ENCODE data around the gene TMEM178B. TPM values are rescaled to one million over a fixed set of nuclear protein-coding genes. Genes with fewer than 3 reads are reported as not detected.

Gene TMEM178B
- total RNA-seq, 1 experiment from 2014 or later, result not detected

DNA sequence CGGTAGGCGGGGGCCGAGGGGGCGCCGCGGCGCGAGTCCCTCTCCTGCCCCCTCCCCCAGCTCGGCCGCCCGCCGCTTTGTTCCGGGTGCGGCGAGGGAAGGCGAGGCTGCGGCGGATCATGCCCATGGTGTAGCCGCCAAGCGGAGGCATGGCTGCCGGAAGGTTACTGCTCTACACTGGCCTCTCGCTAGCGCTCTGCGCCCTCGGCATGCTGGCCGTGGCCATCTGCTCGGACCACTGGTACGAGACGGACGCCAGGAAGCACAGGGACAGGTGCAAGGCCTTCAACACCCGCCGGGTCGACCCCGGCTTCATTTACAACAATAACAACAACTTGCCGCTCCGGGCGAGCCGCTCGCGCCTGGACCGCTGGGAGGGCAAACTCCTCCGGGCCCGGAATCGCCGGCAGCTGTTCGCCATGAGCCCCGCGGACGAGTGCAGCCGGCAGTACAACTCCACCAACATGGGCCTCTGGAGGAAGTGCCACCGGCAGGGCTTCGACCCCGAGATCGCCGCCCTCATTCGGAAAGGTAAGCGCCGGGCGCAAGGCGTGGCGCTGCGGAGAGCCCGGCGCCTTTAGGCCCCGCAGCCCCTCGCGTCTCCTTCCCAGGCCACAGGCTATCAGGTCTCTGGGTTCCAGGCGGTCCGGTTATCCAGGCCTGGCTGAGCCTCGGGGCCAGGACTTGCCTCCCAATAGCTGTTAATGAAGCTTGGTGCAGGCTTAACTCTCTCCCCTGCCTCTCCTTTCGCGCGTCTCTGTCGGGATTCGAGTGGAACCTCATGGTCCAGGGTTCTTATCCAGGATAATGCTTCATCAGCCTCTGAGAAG, 513 bp downstream of the TMEM178B start:
- intact Hi-C loops (cut with micrococcal nuclease; ENCODE audit: unreplicated experiment), result no loop called here
- no peaks in the 10 kb centered on the region for H3K79me2 ChIP-seq (ENCODE audit: low read depth)
- ChIA-PET POLR2A (ENCODE audit: unreplicated experiment) (no interaction called here), CTCF (no interaction called here)
- no peaks in the 10 kb centered on the region for H3K36me3 ChIP-seq (ENCODE audit: low read depth)
- no peak overlapping the region for H2AFZ ChIP-seq
- DNase-seq, result no peak
- no peaks in the 10 kb centered on the region for H3K9me3 ChIP-seq (ENCODE audit: insufficient read depth, low read depth)
- H3K4me1 ChIP-seq (replicated peaks; ENCODE audit: insufficient read depth), result no peaks in the 10 kb centered on the region
- no peaks in the 10 kb centered on the region for H3F3A ChIP-seq (ENCODE audit: insufficient read depth, low read depth)
- H3K4me2 ChIP-seq, result no peak overlapping the region
- no TSS peak for BruUV-seq (replicated peaks)
- peaks cover 52% of the 10 kb centered on the region for H3K27me3 ChIP-seq (ENCODE audit: insufficient read depth, low read depth)
- no peak overlapping the region for H3K27ac ChIP-seq
- H4K20me1 ChIP-seq (ENCODE audit: insufficient read depth), result no peaks in the 10 kb centered on the region
- TF ChIP-seq EZH2 (IDR thresholded peaks at IDR 0.05; ENCODE audit: low read depth), result no peak
- TF ChIP-seq, protein P1, sequence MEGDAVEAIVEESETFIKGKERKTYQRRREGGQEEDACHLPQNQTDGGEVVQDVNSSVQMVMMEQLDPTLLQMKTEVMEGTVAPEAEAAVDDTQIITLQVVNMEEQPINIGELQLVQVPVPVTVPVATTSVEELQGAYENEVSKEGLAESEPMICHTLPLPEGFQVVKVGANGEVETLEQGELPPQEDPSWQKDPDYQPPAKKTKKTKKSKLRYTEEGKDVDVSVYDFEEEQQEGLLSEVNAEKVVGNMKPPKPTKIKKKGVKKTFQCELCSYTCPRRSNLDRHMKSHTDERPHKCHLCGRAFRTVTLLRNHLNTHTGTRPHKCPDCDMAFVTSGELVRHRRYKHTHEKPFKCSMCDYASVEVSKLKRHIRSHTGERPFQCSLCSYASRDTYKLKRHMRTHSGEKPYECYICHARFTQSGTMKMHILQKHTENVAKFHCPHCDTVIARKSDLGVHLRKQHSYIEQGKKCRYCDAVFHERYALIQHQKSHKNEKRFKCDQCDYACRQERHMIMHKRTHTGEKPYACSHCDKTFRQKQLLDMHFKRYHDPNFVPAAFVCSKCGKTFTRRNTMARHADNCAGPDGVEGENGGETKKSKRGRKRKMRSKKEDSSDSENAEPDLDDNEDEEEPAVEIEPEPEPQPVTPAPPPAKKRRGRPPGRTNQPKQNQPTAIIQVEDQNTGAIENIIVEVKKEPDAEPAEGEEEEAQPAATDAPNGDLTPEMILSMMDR (conservative IDR thresholded peaks at IDR 0.05), result no peak
- H3K9me2 ChIP-seq (ENCODE audit: insufficient read depth), result no peaks in the 10 kb centered on the region
- no peak overlapping the region for H3K4me3 ChIP-seq

DNA sequence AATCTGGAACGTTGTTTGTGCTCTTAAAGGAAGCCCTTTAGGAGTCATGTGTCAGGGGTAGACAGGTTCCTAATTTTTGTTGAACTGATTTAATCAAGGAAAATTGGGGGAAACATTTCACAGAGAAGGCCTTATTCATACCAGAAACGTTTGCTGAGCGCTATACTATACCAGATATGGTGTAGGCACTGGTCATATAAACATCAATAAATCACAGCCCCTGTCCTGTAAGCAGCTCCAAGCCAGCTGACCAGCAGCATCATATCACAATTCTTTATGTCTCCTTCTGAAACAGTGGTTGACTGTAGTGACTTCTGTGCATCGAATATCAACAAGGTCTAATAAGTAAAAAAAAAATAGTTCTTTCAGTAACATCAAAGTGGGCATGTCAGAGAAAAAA, 1.1 kb downstream of the TMEM178B start:
- Histone ChIP-seq H3K4me3 (no peak overlapping the region), H3K79me2 (ENCODE audit: low read depth) (no peaks in the 10 kb centered on the region), H3F3A (ENCODE audit: insufficient read depth, low read depth) (no peaks in the 10 kb centered on the region), H3K4me1 (replicated peaks; ENCODE audit: insufficient read depth) (no peaks in the 10 kb centered on the region), H3K27ac (no peak overlapping the region), H3K9me2 (ENCODE audit: insufficient read depth) (no peaks in the 10 kb centered on the region), H2AFZ (no peak overlapping the region), H4K20me1 (ENCODE audit: insufficient read depth) (no peaks in the 10 kb centered on the region), H3K36me3 (ENCODE audit: low read depth) (no peaks in the 10 kb centered on the region), H3K4me2 (no peak overlapping the region), H3K9me3 (ENCODE audit: insufficient read depth, low read depth) (no peaks in the 10 kb centered on the region), H3K27me3 (ENCODE audit: insufficient read depth, low read depth) (peaks cover 46% of the 10 kb centered on the region)
- TF ChIP-seq, protein P1 (conservative IDR thresholded peaks at IDR 0.05), result no peak
- TF ChIP-seq EZH2 (IDR thresholded peaks at IDR 0.05; ENCODE audit: low read depth), result no peak
- no peak for DNase-seq
- intact Hi-C loops (cut with micrococcal nuclease; ENCODE audit: unreplicated experiment), result no loop called here
- no TSS peak for BruUV-seq (replicated peaks)
- POLR2A ChIA-PET (ENCODE audit: unreplicated experiment), result no interaction called here
- CTCF ChIA-PET, result no interaction called here

DNA sequence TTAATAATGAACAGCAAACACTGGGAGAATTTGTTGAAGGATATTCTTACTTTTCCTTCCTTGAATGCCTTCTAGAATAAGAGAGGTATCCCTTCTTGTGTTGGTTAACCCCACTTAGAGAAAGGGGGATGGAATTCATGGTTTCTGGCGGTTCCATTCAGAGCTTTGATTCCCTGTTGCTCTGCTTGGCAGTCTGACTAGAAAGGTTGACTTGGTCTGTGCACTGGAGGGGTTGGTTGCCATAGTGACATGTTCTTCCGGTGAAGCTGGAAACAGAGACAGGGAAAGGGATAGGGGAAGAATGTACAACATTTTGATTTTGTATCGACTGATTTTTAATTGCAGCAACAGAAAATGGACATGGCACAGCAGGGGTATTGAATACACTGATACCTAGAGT, 2.5 kb downstream of the TMEM178B start:
- CTCF ChIA-PET, result no interaction called here
- BruUV-seq (replicated peaks), result no TSS peak

More for the DNA sequence above, 2.5 kb downstream of the TMEM178B start:
- no peaks in the 10 kb centered on the region for H3F3A ChIP-seq (ENCODE audit: insufficient read depth, low read depth)
- H4K20me1 ChIP-seq (ENCODE audit: insufficient read depth), result no peaks in the 10 kb centered on the region
- intact Hi-C loops (cut with micrococcal nuclease; ENCODE audit: unreplicated experiment), result no loop called here
- no peaks in the 10 kb centered on the region for H3K9me2 ChIP-seq (ENCODE audit: insufficient read depth)
- H3K27me3 ChIP-seq (ENCODE audit: insufficient read depth, low read depth), result peaks cover 32% of the 10 kb centered on the region
- no peak overlapping the region for H3K4me2 ChIP-seq
- H3K4me1 ChIP-seq (replicated peaks; ENCODE audit: insufficient read depth), result no peaks in the 10 kb centered on the region
- DNase-seq, result no peak
- no peak overlapping the region for H3K4me3 ChIP-seq
- no peaks in the 10 kb centered on the region for H3K9me3 ChIP-seq (ENCODE audit: insufficient read depth, low read depth)
- TF ChIP-seq EZH2 (IDR thresholded peaks at IDR 0.05; ENCODE audit: low read depth), result no peak
- TF ChIP-seq, protein P1 (conservative IDR thresholded peaks at IDR 0.05), result no peak
- POLR2A ChIA-PET (ENCODE audit: unreplicated experiment), result no interaction called here
- H3K36me3 ChIP-seq (ENCODE audit: low read depth), result no peaks in the 10 kb centered on the region
- H3K79me2 ChIP-seq (ENCODE audit: low read depth), result no peaks in the 10 kb centered on the region
- no peak overlapping the region for H2AFZ ChIP-seq
- H3K27ac ChIP-seq, result no peak overlapping the region

Data from PC-9 (cell line).